Renal cortex interstitium (tissue), 15 donors: ENCODE measurements around the gene ZNHIT1. TPM values are rescaled to one million over a fixed set of nuclear protein-coding genes. Genes with fewer than 3 reads are reported as not detected.

Source experiments
- DNase-seq, 11 donors: peaks; one replicate each; pipeline ENCODE4 v3.0.0-alpha.2; 2013; ENCODE audit warnings: low read depth in 9 of 11, low spot score in 4 of 11; ENCODE audit errors: extremely low read depth in 1 of 11
- long read RNA-seq, 16 experiments: transcript quantifications; one replicate each; lab custom pipeline, GENCODE V29; 2026
- polyA plus RNA-seq, 3 donors: library from polyadenylated mRNA; unstranded; fragments of 120-200 nt; gene quantifications; one replicate each; pipeline ENCODE4 v1.2.1, GENCODE V29; 2013; ENCODE audit not compliant: insufficient read length in 3 of 3

Gene ZNHIT1
- 10 to 100 TPM; 50.2 to 76.5 (median 68.2) TPM for polyA plus RNA-seq
- long read RNA-seq, donor 1, transcript ZNHIT1-203 (4 exons, 2,898 nt), result minor isoform, 9 of 57 reads
- long read RNA-seq, donor 1, transcript ZNHIT1-201 (5 exons, 1,225 nt), result major isoform, 48 of 57 reads
- long read RNA-seq, donor 1, partial matches to known transcripts, result 0 of 57 reads
- long read RNA-seq, donor 1, other reads (novel, unspliced or antisense), result 0 of 57 reads
- long read RNA-seq, donor 2, transcript ZNHIT1-203 (4 exons, 2,898 nt), result minor isoform, 5 of 63 reads
- long read RNA-seq, donor 2, transcript ZNHIT1-201 (5 exons, 1,225 nt), result major isoform, 50 of 63 reads
- long read RNA-seq, donor 2, partial matches to known transcripts, result 8 of 63 reads
- long read RNA-seq, donor 2, other reads (novel, unspliced or antisense), result 0 of 63 reads
- long read RNA-seq, donor 3, transcript ZNHIT1-201 (5 exons, 1,225 nt), result major isoform, 82 of 90 reads
- long read RNA-seq, donor 3, transcript ZNHIT1-203 (4 exons, 2,898 nt), result minor isoform, 8 of 90 reads
- long read RNA-seq, donor 3, partial matches to known transcripts, result 0 of 90 reads
- long read RNA-seq, donor 3, other reads (novel, unspliced or antisense), result 0 of 90 reads
- long read RNA-seq, donor 4, transcript ZNHIT1-201 (5 exons, 1,225 nt), result major isoform, 50 of 71 reads
- long read RNA-seq, donor 4, partial matches to known transcripts, result 18 of 71 reads
- long read RNA-seq, donor 4, other reads (novel, unspliced or antisense), result 0 of 71 reads
- long read RNA-seq, donor 5, result 0 reads
- long read RNA-seq, donor 6, transcript ZNHIT1-203 (4 exons, 2,898 nt), result minor isoform, 7 of 67 reads
- long read RNA-seq, donor 6, transcript ZNHIT1-201 (5 exons, 1,225 nt), result major isoform, 60 of 67 reads
- long read RNA-seq, donor 6, partial matches to known transcripts, result 0 of 67 reads
- long read RNA-seq, donor 6, other reads (novel, unspliced or antisense), result 0 of 67 reads
- long read RNA-seq, donor 7, transcript ZNHIT1-203 (4 exons, 2,898 nt), result minor isoform, 9 of 80 reads
- long read RNA-seq, donor 7, transcript ZNHIT1-201 (5 exons, 1,225 nt), result major isoform, 65 of 80 reads
- long read RNA-seq, donor 7, partial matches to known transcripts, result 6 of 80 reads
- long read RNA-seq, donor 7, other reads (novel, unspliced or antisense), result 0 of 80 reads
- long read RNA-seq, donor 8, result 0 reads
- long read RNA-seq, donor 9, transcript ZNHIT1-201 (5 exons, 1,225 nt), result major isoform, 62 of 89 reads
- long read RNA-seq, donor 9, transcript ZNHIT1-203 (4 exons, 2,898 nt), result minor isoform, 22 of 89 reads
- long read RNA-seq, donor 9, partial matches to known transcripts, result 5 of 89 reads
- long read RNA-seq, donor 9, other reads (novel, unspliced or antisense), result 0 of 89 reads
- long read RNA-seq, donor 10, transcript ZNHIT1-203 (4 exons, 2,898 nt), result minor isoform, 13 of 84 reads
- long read RNA-seq, donor 10, transcript ZNHIT1-201 (5 exons, 1,225 nt), result major isoform, 71 of 84 reads
- long read RNA-seq, donor 10, partial matches to known transcripts, result 0 of 84 reads
- long read RNA-seq, donor 10, other reads (novel, unspliced or antisense), result 0 of 84 reads
- long read RNA-seq, donor 11, transcript ZNHIT1-201 (5 exons, 1,225 nt), result major isoform, 33 of 44 reads
- long read RNA-seq, donor 11, transcript ZNHIT1-203 (4 exons, 2,898 nt), result minor isoform, 11 of 44 reads
- long read RNA-seq, donor 11, partial matches to known transcripts, result 0 of 44 reads
- long read RNA-seq, donor 11, other reads (novel, unspliced or antisense), result 0 of 44 reads
- long read RNA-seq, donor 12, transcript ZNHIT1-201 (5 exons, 1,225 nt), result major isoform, 15 of 35 reads
- long read RNA-seq, donor 12, transcript ZNHIT1-203 (4 exons, 2,898 nt), result minor isoform, 6 of 35 reads
- long read RNA-seq, donor 12, partial matches to known transcripts, result 14 of 35 reads
- long read RNA-seq, donor 12, other reads (novel, unspliced or antisense), result 0 of 35 reads
- long read RNA-seq, donor 13, result 0 reads
- long read RNA-seq, donor 14, transcript ZNHIT1-201 (5 exons, 1,225 nt), result major isoform, 64 of 79 reads
- long read RNA-seq, donor 14, transcript ZNHIT1-203 (4 exons, 2,898 nt), result minor isoform, 15 of 79 reads
- long read RNA-seq, donor 14, partial matches to known transcripts, result 0 of 79 reads
- long read RNA-seq, donor 14, other reads (novel, unspliced or antisense), result 0 of 79 reads
- long read RNA-seq, donor 15, transcript ZNHIT1-201 (5 exons, 1,225 nt), result major isoform, 31 of 34 reads
- long read RNA-seq, donor 15, partial matches to known transcripts, result 0 of 34 reads
- long read RNA-seq, donor 15, other reads (novel, unspliced or antisense), result 0 of 34 reads
- long read RNA-seq, donor 16, transcript ZNHIT1-203 (4 exons, 2,898 nt), result minor isoform, 14 of 786 reads
- long read RNA-seq, donor 16, transcript ZNHIT1-201 (5 exons, 1,225 nt), result major isoform, 127 of 786 reads
- long read RNA-seq, donor 16, partial matches to known transcripts, result 615 of 786 reads
- long read RNA-seq, donor 16, other reads (novel, unspliced or antisense), result 30 of 786 reads

DNA sequence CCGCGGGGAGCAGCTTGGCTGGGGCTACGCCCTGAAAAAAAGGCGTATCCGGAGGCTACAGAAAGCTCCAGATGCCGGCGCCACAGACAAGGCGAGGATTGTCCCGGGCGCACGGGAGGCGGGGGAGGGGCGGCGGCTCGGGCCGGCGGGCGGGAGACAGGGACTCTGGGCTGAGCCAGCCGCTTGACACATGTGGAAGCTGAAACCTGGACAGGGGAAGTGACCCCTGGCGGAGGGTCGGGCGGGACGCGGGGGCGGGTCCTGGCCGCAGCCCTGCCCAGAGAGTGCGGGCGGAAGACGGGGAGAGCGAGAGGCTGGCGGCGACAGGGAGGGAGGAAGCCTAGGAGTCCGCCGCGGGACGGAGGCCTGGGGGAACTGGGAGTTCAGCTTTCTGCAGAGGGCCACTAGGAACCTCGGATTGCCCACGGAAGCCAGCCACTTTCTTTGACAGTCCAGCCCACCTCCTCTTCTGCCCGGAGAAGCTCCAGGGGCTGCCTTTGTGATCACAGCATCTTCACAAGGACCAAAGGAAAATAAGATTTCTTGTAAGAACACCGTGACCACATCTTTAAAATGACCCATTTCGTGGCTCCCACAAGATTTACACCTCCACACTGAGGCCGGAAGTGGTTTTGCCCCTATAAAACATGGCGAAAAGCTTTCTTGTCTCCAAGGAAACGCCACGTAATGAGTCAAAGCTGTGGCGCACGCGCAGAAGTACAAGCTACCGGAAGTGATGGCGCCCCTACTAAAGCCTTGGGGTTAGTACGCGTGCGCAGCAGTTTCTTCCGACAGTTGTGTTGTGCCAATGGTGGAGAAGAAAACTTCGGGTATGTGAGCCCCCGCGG is at the start of gene ZNHIT1, which contains the start of gene PLOD3:
TSS of gene ZNHIT1 (plus strand) at position 778 of the 848 bp plus-strand sequence. CDS start at position 809, 31 bp downstream.
TSS of gene PLOD3 (minus strand) at position 194 of the 848 bp plus-strand sequence. CDS start 307 bp downstream, outside the sequence.
- peak; percentile 96 to 99 (median 98) for DNase-seq

DNA sequence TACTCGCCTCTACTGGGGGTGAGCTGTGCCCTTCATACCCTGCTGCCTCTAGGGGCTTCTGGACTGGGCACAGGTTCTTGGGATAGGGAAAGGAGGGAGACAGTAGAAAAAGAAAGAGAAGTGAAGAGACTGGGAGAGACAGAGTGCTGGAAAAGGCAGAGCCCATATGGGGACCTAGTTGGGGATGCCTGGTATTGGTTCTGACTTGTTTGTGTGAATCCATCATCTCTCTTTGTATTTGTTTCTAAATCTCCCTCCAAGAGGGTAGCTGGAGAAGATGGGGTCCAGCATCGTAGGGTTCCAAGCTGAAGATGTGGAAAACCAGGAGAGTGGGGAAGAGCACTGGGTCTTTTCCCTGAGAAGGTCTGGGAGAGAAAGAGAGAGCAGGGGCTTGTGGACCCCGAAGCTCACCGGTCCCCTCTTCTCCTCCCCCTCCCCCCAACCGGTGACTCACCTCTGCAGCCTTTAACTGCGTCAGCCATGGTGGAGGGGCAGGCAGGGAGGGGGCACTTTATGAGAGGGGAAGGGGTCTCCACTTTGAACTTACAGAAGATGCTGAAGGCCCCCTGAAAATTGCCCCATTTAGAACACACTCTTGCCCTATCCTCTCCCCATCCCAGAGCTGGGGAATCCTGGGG is 49.4 kb upstream of the ZNHIT1 start:
- DNase-seq, result no peak

DNA sequence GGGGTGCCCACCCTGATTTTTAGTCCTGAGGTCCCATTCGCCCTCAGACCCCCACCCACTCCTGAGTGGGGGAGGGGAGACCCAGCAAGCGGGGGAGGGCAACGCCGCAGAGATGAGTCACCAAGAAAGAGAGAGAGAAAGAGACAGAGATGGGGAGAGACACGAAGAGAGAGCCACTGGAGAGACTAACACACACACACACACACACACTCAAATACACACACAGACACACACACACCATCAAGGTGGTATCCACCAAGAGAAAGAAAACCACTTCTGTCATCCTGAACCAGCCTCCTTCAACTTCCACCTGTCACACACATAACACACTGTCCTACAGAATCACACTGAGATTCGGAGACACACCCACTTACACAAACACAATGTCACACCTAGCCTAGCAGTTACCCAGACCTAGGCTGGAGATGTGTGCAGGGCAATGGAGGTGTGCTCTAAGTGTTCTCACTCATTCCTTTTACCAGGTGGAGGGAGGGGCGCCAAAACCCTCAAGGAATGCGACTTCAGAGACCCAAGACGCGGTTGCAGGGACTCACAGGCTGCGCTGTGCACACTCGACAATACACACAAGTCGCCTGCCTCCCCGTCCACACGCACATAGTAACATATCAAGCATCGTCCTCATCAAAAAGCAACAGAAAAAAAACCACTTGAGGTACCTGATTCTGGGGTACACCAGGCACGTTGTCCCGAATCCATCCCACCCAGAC is 48.7 kb upstream of the ZNHIT1 start:
- DNase-seq, result no peak

DNA sequence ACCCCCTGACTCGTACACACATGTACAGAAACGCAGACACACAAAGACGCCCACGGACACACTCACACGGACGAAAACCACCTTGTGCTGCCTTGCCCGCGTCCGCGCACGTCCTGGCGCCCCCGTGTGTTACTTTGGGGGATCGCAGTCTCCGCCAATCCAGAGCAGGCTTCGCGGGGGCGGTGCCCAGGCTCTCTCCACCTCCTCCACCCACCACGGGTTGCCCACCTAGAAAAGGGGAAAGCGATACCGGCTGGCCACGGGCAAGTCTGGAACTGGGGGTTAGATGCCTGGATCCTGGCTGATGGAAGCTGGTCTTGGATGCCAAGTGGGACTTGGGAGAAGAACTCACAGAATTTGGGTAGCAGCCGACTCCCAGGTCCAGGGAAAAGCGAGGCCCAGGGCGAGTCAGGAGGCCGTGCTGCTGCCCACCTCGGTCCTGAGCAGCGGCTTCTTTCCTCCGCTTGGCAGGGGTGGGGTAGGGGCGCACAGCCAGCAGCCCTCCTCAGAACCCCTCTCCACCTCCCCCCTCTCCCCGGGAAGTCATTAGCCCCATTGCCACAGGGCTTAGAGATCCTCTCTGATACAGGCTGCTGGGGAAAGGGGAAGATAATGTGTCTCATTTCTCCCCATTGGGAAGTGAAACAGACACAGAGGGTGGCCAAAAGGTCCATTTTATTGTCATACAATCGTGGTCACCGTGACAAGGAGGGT is 48.0 kb upstream of the ZNHIT1 start:
- peak in 2 of 11 donors; percentile 46 to 49 for DNase-seq

DNA sequence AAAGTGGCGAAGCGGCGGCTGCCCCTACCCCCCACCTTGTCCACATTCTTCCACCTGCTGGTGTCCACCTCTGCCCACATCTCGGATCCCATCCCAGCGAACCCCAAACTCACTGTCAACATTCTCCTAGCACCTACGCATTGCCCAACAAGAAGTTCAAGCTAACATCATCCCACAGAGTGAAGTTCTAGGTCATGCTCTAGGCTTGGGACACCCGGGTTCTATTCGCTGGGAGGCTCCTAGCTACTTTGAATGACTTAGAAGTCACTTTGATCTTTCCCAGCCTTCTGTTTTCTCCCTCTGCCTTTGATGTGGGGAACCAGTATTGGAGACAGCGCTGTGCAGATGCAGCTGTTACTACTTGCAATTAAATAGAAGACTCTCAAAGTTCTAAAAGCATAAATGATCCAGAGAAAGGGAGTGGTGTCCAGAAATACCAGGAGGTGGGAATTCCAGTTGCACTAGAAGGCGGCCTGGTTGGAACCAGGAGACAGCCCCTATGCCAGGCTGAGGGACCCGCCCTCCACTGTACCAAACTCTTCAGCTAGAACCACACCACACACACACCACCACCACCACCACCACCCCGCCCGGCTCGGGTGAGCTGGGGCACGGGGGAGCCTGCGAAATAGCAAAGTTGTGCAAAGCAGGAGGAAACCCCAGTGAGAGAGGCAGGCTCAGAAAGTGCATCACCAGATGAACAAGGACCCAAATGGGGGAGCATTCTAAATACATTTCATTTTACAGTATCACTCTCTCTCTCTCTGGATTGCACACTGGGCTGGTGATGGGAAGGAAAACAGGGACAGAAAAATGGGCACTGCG is 47.1 kb upstream of the ZNHIT1 start:
- no peak for DNase-seq

DNA sequence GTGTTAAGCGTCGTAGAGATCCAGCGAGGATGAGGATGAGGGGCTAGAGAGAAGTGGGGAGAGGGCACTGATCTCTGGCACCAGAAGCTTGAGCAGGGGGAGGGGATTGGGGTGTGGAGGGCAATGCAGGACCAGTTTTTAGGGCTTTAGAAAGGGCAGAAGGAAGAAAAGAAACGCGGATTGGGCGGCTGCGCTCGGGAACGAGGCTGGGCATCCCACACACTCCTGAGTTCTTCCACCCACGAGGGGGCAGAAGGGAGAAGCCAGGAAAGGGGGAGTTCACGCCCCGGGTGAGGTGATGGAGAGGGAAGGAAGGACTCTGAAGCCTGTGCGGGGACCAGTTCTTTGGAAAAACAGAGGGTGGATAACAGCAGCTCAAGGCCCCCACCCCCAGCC is 46.5 kb upstream of the ZNHIT1 start:
- no peak for DNase-seq

DNA sequence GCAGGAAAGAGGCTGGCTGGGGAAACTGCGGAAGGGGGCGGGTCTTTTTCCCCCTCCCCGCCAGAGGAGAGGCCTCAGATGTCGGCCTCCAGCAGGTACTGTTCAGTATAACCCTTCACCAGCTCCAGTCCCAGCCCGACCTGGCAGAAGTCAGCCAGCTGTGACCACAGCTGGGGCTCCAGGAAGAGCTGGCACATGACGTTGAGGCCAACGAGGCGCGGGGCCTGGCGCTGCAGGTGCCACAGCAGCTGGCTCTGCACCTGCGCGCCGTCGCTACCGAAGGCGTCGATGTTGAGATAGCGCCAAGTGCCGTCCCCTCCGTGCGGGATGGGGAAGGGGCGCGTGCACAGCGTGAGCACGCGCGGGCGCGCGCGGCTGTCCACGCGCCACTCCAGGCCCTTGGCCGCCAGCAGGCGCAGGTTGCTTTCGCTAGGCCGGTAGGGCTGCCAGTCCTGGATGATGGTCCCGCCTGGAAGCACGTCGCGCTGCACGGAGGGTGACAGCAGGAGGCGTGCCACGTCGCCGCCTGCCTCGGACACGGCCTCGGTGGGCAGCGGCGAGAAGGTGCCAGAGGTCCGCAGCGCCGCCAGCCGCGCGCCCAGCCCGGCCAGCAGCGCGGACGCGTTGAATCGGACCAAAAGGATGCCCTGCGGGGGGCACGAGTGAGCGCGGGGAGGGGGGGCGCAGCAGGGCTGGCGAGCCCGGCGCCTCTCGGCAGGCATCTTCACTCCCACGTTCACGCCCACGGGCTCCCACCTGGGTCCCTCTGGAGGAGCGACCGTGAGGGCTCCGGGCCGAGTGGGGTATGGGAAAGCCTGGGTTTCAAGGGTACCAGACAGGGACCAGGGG is 45.7 kb upstream of the ZNHIT1 start:
- no peak for DNase-seq

DNA sequence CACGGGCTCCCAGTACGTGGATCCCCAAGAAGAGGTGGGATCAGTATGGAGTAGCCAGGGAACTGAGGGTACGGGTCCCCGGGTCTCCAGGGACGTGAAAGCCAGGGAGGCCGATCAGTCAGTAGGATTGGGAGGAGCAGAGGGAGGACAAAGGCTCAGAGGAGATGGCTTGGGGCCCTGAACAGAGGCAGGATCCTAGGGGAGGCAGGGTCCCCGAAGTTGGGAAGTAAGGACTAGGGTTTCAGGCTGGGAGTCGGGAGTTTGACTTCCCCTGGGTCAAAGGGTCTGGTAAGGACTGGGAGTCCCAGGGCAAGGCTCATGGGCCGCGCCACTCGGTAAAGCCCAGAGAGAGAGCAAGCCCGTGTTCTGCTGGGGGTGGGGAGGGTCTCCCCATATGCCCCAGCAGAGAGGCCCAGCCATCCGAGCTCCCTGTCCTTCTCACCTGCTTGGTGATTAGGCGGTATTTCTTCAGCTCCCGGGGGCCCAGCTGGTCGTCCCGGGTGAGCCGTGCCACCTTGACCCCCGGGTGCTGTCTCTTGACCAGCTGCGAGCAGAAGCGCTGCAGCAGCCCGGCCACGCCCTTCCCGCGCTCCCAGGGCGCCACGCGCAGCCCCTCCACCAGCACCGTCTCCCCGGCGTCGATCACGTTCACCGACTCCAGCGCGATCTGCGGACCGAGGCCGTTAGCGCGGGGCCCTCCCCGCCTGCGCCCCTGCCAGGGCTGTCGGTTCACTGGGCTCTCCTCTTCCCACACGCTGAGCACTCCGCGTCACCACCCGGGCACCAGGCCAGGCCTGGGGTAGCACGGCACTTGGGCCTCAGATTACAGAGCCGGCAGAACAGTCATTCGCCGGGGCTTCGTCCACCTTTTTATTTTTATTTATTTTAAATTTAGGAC is 44.9 kb upstream of the ZNHIT1 start:
- no peak for DNase-seq

DNA sequence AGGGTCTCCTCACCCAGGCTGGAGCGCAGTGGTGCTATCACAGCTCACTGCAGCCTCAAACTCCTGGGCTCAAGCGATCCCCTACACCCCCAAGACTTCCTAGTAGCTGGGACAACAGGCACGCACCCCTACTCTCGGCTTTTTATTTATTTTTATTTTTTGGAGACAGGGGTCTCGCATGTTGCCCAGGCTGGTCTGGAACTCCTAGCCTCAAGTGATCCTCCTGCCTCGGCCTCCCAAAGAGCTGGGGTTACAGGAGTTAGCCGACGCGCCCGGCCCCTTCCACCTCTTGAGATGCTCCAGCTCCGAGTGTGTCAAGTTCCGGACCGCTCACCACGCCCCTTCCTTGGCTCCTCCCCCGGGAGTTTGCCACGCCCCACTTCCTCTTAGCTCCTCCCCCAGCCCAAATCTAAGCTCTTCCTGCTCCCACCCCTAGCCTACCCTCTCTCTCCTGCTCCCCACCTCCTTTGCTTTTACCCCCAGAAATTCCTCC is 44.2 kb upstream of the ZNHIT1 start:
- DNase-seq, result no peak

DNA sequence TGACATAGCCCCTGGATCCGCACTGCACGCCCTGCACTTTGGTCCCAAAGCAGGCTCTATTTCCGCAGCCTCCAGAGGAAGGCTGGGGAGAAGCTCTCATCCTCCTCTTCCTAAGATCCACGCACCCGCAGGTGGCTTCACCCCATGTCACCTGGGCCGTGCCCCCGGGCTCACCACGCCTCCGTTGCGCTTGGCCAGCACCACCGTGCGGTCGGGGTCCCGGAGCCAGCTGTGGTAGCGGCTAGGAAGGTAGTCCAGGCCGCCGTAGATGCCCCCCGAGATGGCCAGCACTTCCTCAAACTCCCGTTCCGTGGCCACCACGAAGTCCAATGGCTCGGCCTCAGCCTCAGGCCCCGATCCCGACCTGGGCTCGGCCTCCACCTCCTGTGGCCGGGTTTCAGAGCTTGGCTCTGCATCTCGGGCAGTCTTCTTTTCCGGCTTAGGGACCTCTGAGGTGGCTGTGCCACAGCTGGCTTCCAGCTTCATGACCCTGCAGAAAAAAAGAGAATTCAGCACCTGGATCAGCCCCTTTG is 43.6 kb upstream of the ZNHIT1 start:
- no peak for DNase-seq

DNA sequence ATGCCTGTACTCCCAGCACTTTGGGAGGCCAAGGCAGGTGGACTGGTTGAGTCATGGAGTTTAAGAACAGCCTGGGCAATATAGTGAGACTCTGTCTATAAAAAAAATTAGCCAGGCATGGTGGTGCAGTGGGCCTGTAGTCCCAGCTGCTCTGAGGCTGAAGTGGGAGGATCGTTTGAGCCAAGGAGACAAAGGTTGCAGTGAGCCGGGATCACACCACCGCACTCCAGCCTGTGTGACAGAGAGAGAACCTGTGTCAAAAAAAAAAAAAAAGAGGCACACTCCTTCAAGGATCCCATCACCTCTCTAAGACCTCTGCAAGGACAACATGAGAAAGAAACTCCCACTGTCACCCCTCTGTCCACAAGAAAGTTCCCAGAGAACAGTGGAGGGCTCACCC is 42.3 kb upstream of the ZNHIT1 start:
- no peak for DNase-seq
